Sigmoid colon (tissue), 4 donors: ENCODE results near the gene GMDS.

Source experiments
- EP300 ChIP-seq, 4 donors: sonication (generic); formaldehyde crosslinking; IDR thresholded peaks; one replicate each; pipeline ENCODE4 v1.6.1; 2017; ENCODE audit warnings: antibody characterized with exemption in 4 of 4
- POLR2A ChIP-seq, 2 donors: fragments of 450-650 bp; IDR thresholded peaks; one replicate each; pipeline ENCODE4 v1.6.1; 2016; ENCODE audit warnings: antibody characterized with exemption in 2 of 2, mild to moderate bottlenecking in 2 of 2, moderate library complexity in 2 of 2
- POLR2AphosphoS5 ChIP-seq, 4 donors: sonication (generic); formaldehyde crosslinking; IDR thresholded peaks; one replicate each; pipeline ENCODE4 v1.6.1; 2017; ENCODE audit warnings: antibody characterized with exemption in 4 of 4
- TF ChIP-seq, protein P1 (sequence below), 4 experiments: fragments of 450-650 bp in 3 of 4; fragments of 200-600 bp in 1 of 4; IDR thresholded peaks; one replicate each; pipeline ENCODE4 v1.5.1; 2016 to 2019; ENCODE audit warnings: antibody characterized with exemption in 4 of 4, mild to moderate bottlenecking in 3 of 4, moderate library complexity in 2 of 4

- TF ChIP-seq POLR2A (IDR thresholded peaks at IDR 0.05): no peak
- TF ChIP-seq, protein P1, sequence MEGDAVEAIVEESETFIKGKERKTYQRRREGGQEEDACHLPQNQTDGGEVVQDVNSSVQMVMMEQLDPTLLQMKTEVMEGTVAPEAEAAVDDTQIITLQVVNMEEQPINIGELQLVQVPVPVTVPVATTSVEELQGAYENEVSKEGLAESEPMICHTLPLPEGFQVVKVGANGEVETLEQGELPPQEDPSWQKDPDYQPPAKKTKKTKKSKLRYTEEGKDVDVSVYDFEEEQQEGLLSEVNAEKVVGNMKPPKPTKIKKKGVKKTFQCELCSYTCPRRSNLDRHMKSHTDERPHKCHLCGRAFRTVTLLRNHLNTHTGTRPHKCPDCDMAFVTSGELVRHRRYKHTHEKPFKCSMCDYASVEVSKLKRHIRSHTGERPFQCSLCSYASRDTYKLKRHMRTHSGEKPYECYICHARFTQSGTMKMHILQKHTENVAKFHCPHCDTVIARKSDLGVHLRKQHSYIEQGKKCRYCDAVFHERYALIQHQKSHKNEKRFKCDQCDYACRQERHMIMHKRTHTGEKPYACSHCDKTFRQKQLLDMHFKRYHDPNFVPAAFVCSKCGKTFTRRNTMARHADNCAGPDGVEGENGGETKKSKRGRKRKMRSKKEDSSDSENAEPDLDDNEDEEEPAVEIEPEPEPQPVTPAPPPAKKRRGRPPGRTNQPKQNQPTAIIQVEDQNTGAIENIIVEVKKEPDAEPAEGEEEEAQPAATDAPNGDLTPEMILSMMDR (IDR thresholded peaks at IDR 0.05): no peak
- TF ChIP-seq EP300 (IDR thresholded peaks at IDR 0.05): no peak
- no peak for TF ChIP-seq POLR2AphosphoS5 (IDR thresholded peaks at IDR 0.05)
Measured at GRCh38 chr6:1812034-1812433, 433.4 kb downstream of the GMDS start.
